NOMO-1 treated with dmso at 0.1 percent for 144 hours (cell line): ENCODE data around the gene BLID.

Experiments used
- DNase-seq: peaks from one replicate; lab custom pipeline; 2025; ENCODE audit not compliant: unreplicated experiment; lab: John Stamatoyannopoulos, UW

Gene BLID

DNA sequence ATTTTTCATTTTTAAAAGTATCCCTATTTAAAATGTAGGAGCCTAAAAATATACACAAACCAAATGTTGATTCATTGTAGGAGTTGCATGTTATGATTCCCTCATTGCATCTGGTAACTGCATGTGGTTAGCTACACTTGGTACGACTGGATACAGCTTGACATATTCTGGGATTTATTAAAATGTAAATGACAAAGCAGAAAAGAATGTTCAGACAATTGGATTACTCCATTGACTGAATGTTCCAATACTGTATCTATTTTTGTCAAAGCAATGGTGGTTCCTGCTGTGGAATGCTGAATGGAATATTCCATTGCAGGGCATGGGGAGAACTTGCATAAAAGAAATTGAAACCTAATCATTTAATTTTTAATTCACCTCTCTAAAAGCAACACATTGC is 30.8 kb downstream of the BLID start:
- no peak for DNase-seq

DNA sequence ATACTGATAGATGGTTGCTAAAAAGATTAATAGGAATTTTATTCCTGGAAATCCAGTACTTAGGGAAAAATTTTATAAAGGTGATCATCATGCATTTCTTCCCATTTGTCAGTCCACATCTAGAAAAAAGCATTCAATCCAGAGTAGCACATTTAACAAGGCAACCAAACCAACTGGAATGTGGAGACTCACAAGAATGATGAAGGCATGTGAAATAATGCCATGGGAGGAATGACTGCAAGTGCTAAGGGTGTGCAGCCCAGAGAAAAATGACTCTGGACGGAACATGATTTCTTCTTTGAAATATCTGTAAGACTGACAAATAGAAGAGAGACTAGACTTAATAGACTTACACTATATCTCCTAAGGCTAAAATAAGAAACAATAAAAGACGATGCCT is 33.8 kb downstream of the BLID start:
- DNase-seq: no peak

DNA sequence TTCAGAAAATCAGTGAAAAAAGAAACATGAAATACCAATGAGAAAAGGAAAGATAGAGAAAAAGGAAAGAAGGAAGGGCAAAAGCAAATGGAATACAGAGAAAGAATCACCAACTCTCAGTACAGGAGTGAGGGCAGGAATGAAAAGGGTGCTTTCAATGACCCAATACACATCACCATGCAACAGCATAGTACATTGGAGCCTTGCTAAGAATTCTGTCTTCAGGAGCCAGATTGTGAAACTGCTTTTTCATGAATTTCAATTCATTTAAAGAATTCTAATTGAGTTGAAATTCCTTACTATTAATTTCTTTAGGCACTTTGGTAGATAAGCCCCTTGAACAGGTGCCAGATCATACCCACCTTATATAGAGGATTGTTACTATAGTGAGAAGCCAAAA is 34.9 kb downstream of the BLID start:
- DNase-seq: no peak

DNA sequence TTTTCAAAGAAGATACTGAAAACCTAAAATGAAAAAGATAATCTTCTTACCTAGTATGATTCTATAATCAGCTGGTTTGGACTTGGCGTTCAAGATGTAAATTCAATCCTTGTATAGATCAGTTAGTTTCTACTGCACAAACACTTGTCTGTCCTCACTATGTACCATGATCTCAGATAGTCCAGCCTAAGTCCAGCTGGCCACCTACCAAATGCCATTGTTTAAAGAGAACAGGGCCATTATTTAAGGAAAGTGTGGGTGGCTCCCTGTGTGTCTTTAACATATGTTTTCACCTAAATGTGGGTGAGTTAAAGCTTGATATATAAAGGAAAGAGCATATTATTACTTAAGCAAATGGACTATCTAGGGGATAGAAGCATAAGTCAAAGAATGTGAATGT is 38.6 kb downstream of the BLID start:
- no peak for DNase-seq

DNA sequence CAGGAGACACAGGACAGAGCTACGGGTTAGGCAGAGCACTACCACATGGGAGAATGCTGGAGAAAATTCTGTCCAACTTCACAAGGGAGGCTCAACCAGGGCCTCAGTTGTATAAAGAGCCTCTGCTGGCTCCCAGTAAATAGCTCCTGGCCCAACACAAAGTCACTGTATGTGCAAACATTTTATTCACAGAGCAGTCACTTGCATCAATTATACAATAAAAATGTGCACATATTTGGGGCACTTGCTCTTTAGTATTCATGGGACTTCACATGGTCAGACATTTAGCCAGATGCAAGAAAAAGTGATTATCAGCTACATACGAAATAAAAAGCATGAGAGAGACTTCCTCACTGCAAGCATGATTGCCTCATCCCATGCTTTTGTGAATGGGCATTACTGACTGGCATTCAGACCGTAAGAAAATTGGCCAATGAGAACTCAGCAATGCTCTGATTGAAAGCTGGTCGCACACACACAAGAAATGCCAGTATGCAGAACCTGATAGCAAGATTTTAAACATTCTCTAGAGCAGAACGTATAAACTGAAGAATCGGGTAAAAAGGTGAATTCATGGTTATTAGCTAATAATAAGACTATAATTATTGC is 39.4 kb downstream of the BLID start:
- DNase-seq: no peak

DNA sequence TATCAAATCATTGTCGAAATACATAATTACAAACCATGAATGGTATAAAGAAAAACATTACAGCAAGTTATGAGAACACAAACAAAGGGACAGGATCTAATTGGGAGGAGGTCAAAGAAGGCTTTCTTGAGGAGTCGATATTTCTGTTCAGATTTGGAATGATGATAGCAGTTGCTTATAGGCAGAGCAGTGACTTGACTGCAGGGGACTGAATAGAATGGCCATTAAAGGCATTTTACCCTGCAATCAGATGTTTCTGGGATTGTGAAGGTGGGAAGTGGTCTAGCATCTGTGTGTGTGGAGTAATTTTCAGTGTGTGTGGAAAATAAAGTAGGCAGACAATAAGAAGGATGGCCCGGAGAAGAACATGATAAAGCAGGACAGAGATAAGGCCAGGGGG is 41.0 kb downstream of the BLID start:
- no peak for DNase-seq

DNA sequence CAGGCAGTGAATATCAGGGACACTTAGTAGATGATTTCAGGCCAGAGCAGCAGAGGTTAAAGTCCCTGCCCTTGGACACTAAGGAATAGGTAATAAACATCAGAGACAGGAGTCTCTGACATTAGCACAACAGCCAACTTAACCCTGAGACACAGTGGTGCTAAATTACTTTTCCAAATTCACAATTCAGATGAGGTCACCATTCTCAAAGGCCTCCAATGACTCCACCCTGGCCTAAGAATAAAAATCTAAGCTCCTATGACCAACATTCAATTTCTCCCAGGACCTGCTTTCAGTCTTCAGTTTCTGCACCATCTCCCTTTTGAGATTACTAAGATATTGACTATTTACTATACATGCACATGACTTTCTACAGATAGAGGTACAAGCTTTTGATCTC is 42.0 kb downstream of the BLID start:
- no peak for DNase-seq

DNA sequence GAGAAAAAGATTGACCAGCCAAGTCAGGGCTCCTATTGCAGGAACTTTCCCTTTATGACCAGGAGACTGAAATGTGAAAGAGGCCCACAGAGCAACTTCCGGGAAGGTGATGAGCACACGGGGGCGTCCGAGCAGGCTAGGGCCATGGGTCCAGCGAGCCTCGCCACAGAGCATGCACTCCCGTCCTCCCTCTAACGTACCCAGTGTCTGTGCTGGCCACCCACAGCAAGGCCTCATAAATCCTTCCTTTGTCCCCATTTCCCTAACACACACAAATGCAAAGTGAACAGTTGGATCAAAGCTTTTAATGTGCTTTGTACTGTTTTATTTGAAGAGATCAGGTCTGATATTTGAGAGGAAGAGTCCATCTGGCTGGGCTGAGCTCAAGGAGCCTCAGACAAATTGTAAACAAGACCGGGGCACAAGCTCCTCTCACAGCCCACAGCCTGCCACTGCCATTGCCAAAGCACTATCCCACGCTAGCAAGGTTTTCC is 44.3 kb downstream of the BLID start:
- no peak for DNase-seq

DNA sequence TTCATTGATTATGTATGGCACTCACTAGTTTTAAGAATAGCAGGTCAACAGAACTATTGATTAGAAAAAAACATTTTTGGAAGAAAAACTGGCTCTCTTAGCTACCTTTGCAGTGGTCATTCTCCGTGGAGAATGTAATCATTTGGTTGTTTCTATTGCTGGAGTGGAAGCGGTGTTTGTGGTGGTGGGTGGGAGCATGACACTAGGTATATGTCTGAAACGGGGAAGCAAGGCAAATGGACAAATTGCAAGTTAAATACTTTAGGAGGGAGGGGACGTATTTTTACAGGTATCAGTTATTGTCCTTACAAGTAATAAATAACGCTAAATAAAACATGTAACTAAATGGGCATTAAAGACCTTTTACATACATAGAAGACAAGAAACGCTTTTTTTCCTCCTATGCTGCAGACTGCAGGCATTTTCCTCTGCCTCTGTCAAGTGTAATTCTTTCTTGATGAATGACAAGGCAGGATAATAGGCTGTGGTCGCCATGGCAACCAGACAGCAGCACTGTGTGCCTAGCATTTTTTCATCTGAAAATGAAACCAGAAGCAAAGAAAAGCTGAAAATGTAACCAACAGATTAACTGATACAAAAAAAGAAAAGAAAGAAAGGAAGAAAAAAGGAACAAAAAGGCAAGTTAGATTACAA is 46.2 kb downstream of the BLID start:
- DNase-seq: no peak

DNA sequence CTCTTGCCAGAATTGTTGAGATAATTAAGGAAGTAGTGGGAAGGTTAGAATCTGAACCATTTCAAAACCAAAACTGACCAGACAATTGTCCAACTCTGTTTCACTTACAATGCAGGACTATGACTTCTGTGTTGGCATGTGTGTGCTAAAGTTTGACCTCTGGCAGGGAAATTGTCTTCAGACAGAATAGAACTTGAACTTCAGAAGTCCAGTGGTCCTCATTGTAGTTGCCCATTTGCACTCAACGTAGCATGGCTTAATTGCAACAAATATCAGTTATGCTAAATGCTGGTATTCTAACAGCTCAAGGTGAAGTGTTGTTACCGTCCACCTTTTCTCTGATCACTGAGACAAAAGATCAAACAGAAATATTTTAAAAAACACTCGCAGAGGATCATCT is 47.2 kb downstream of the BLID start:
- no peak for DNase-seq

DNA sequence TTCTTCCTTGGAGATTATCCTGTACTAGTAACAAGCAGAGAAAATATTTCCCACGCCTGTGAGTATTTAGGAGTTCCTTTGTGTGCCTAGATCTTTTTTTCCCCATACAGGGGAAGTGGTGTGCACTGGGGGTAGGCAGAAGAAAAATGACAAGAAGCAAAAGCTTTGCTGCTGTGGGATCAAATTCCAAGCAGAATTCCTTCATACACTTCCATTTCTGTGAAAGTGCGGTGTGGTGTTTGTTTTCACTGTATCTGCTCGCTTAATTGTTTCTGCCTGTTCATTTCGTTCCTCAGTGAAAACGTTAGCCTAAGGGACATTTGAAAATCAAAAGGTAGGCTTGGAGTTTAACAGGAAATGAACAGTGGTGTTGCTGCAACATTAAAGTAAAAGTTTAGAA is 47.9 kb downstream of the BLID start:
- DNase-seq: no peak
